ENCODE results near the gene CMIP. TPM values are rescaled to one million over a fixed set of nuclear protein-coding genes. Genes with fewer than 3 reads are reported as not detected.

The CMIP gene
- polyA plus RNA-seq, 3 donors, result 0.85 to 61.9 (median 0.93) TPM

GRCh38 chr16:81673432-81673831 is 228.8 kb downstream of the CMIP start:
- H3K79me2 ChIP-seq (ENCODE audit: insufficient read depth, low read length), result peaks cover 6% of the 10 kb centered on the region
- H3K27me3 ChIP-seq (ENCODE audit: control insufficient read depth in 2 of 2, insufficient read depth in 2 of 2, low read length in 2 of 2), result no peaks in the 10 kb centered on the region
- intact Hi-C loops (cut with micrococcal nuclease), result no loop called here
- H2AFZ ChIP-seq (ENCODE audit: insufficient read depth, low read depth, low read length, poor library complexity, severe bottlenecking), result no peak overlapping the region
- Mint-ChIP-seq H3K4me3 (no peak overlapping the region), H3K27me3 (ENCODE audit: low read depth in 3 of 3) (no peaks in the 10 kb centered on the region), H3K36me3 (peaks cover 80 to 98% of the 10 kb centered on the region in 2 donors), H3K9me3 (no peaks in the 10 kb centered on the region), H3K4me1 (no peaks in the 10 kb centered on the region), H3K27ac (peak overlapping the region in 2 of 7 donors; percentile 61 to 73)
- WGBS (ENCODE audit: insufficient coverage), result 88% methylated on average over 7 of the region's 7 CpGs
- no peak overlapping the region for H3K4me3 ChIP-seq (replicated peaks in 1 of 3; ENCODE audit: low read depth in 2 of 3, low read length in 3 of 3)
- no peak overlapping the region for H3K9ac ChIP-seq (ENCODE audit: insufficient read depth, low read length, poor library complexity, severe bottlenecking)
- H3K4me1 ChIP-seq (ENCODE audit: control insufficient read depth in 1 of 2, insufficient read depth in 2 of 2, low read length in 2 of 2), result no peaks in the 10 kb centered on the region
- no peak overlapping the region for H3K27ac ChIP-seq (ENCODE audit: low read depth in 1 of 2, low read length in 2 of 2)
- H3K9me3 ChIP-seq (replicated peaks in 1 of 2; ENCODE audit: control insufficient read depth in 1 of 2, insufficient read depth in 1 of 2, low read length in 2 of 2), result no peaks in the 10 kb centered on the region
- DNase-seq, result no peak
- no peak overlapping the region for H3K4me2 ChIP-seq (replicated peaks; ENCODE audit: extremely low read depth, low read length, poor library complexity, severe bottlenecking)
- TF ChIP-seq CTCF (IDR thresholded peaks at IDR 0.05), result no peak
- peaks cover 93 to 99% of the 10 kb centered on the region in 2 donors for H3K36me3 ChIP-seq (replicated peaks in 1 of 2; ENCODE audit: control insufficient read depth in 1 of 2, insufficient read depth in 2 of 2, low read length in 2 of 2)
- H4K20me1 ChIP-seq (ENCODE audit: insufficient read depth, low read length), result peaks cover 68% of the 10 kb centered on the region

- Histone ChIP-seq H3K79me2 (ENCODE audit: insufficient read depth, low read length) (peaks cover 9% of the 10 kb centered on the region), H4K20me1 (ENCODE audit: insufficient read depth, low read length) (peaks cover 77% of the 10 kb centered on the region), H2AFZ (ENCODE audit: insufficient read depth, low read depth, low read length, poor library complexity, severe bottlenecking) (no peak overlapping the region), H3K4me2 (replicated peaks; ENCODE audit: extremely low read depth, low read length, poor library complexity, severe bottlenecking) (no peak overlapping the region), H3K9ac (ENCODE audit: insufficient read depth, low read length, poor library complexity, severe bottlenecking) (no peak overlapping the region), H3K4me3 (replicated peaks in 1 of 3; ENCODE audit: low read depth in 2 of 3, low read length in 3 of 3) (no peak overlapping the region), H3K4me1 (ENCODE audit: control insufficient read depth in 1 of 2, insufficient read depth in 2 of 2, low read length in 2 of 2) (no peaks in the 10 kb centered on the region), H3K27me3 (ENCODE audit: control insufficient read depth in 2 of 2, insufficient read depth in 2 of 2, low read length in 2 of 2) (no peaks in the 10 kb centered on the region), H3K27ac (ENCODE audit: low read depth in 1 of 2, low read length in 2 of 2) (no peak overlapping the region), H3K9me3 (replicated peaks in 1 of 2; ENCODE audit: control insufficient read depth in 1 of 2, insufficient read depth in 1 of 2, low read length in 2 of 2) (no peaks in the 10 kb centered on the region), H3K36me3 (replicated peaks in 1 of 2; ENCODE audit: control insufficient read depth in 1 of 2, insufficient read depth in 2 of 2, low read length in 2 of 2) (peaks cover 95 to 100% of the 10 kb centered on the region in 2 donors)
- intact Hi-C loops (cut with micrococcal nuclease), result no loop called here
- no peak for TF ChIP-seq CTCF (IDR thresholded peaks at IDR 0.05)
- H3K27ac Mint-ChIP-seq, result peak overlapping the region in 1 of 7 donors; percentile 79
- H3K9me3 Mint-ChIP-seq, result no peaks in the 10 kb centered on the region
- 100% methylated on average over 3 of the region's 3 CpGs for WGBS (ENCODE audit: insufficient coverage)
- DNase-seq, result no peak
- no peak overlapping the region for H3K4me3 Mint-ChIP-seq
- no peaks in the 10 kb centered on the region for H3K27me3 Mint-ChIP-seq (ENCODE audit: low read depth in 3 of 3)
- H3K4me1 Mint-ChIP-seq, result no peaks in the 10 kb centered on the region
- peaks cover 83 to 97% of the 10 kb centered on the region in 2 donors for H3K36me3 Mint-ChIP-seq
Observed at GRCh38 chr16:81675662-81676061, 231.1 kb downstream of the CMIP start.

All from CD14-positive monocyte (primary cell).